ENCODE measurements around the gene CIRBP.
A peak's percentile ranks its signal among the peaks of the same experiment; 100 is the strongest.

CIRBP gene

GRCh38 chr19:1259876-1260748 is 9.0 kb upstream of the CIRBP start:
- Histone ChIP-seq H3K36me3 (peaks cover 32% of the 10 kb centered on the region), H3K27me3 (no peaks in the 10 kb centered on the region), H3K9ac (peak overlapping the region; percentile 63; the same call in 1 of the 2 replicates), H3K4me2 (peak overlapping the region; percentile 100), H3K4me3 (peak overlapping the region; percentile 76), H4K20me1 (peaks cover 76% of the 10 kb centered on the region), H3K27ac (peak overlapping the region; percentile 71), H3K9me3 (no peaks in the 10 kb centered on the region), H3K4me1 (peaks cover 96% of the 10 kb centered on the region)
- no peak for TF ChIP-seq Cebpa-rat (IDR thresholded peaks at IDR 0.05)

- Histone ChIP-seq H4K20me1 (peaks cover 73% of the 10 kb centered on the region), H3K27ac (peak overlapping the region; percentile 82), H3K9ac (peak overlapping the region; percentile 77), H3K4me3 (peak overlapping the region; percentile 76), H3K27me3 (no peaks in the 10 kb centered on the region), H3K4me1 (peaks cover 96% of the 10 kb centered on the region), H3K9me3 (no peaks in the 10 kb centered on the region), H3K36me3 (peaks cover 24% of the 10 kb centered on the region), H3K4me2 (peak overlapping the region; percentile 100)
- no peak for TF ChIP-seq Cebpa-rat (IDR thresholded peaks at IDR 0.05)
Measured at GRCh38 chr19:1260749-1261537, 8.2 kb upstream of the CIRBP start.

GRCh38 chr19:1261538-1261797 is 7.7 kb upstream of the CIRBP start:
- no peak for TF ChIP-seq Cebpa-rat (IDR thresholded peaks at IDR 0.05)
- H4K20me1 ChIP-seq: peaks cover 72% of the 10 kb centered on the region
- peak overlapping the region; percentile 100 for H3K4me2 ChIP-seq
- H3K27ac ChIP-seq: peak overlapping the region; percentile 82
- peak overlapping the region; percentile 76 for H3K4me3 ChIP-seq
- H3K9me3 ChIP-seq: no peaks in the 10 kb centered on the region
- H3K9ac ChIP-seq: peak overlapping the region; percentile 77
- peaks cover 96% of the 10 kb centered on the region for H3K4me1 ChIP-seq
- H3K27me3 ChIP-seq: no peaks in the 10 kb centered on the region
- H3K36me3 ChIP-seq: peaks cover 19% of the 10 kb centered on the region

- Histone ChIP-seq H3K9ac (peak overlapping the region; percentile 77), H3K4me2 (peak overlapping the region; percentile 100), H3K9me3 (no peaks in the 10 kb centered on the region), H3K4me3 (peak overlapping the region; percentile 76), H3K27me3 (no peaks in the 10 kb centered on the region), H3K36me3 (peaks cover 13% of the 10 kb centered on the region), H4K20me1 (peaks cover 67% of the 10 kb centered on the region), H3K4me1 (peaks cover 96% of the 10 kb centered on the region), H3K27ac (peak overlapping the region; percentile 82)
- no peak for TF ChIP-seq Cebpa-rat (IDR thresholded peaks at IDR 0.05)
Measured at GRCh38 chr19:1261798-1262622, 7.1 kb upstream of the CIRBP start.

GRCh38 chr19:1262623-1263123 is 6.5 kb upstream of the CIRBP start:
- H3K9ac ChIP-seq: peak overlapping the region; percentile 77
- H3K36me3 ChIP-seq: peaks cover 7% of the 10 kb centered on the region; the same call in 1 of the 2 replicates
- no peaks in the 10 kb centered on the region for H3K27me3 ChIP-seq
- no peak for TF ChIP-seq Cebpa-rat (IDR thresholded peaks at IDR 0.05)
- no peaks in the 10 kb centered on the region for H3K9me3 ChIP-seq
- peak overlapping the region; percentile 100 for H3K4me2 ChIP-seq
- peak overlapping the region; percentile 76 for H3K4me3 ChIP-seq
- peaks cover 96% of the 10 kb centered on the region for H3K4me1 ChIP-seq
- peaks cover 60% of the 10 kb centered on the region for H4K20me1 ChIP-seq
- peak overlapping the region; percentile 82 for H3K27ac ChIP-seq

GRCh38 chr19:1263188-1263587 is 5.9 kb upstream of the CIRBP start:
- Histone ChIP-seq H3K27me3 (no peaks in the 10 kb centered on the region), H3K9ac (peak overlapping the region; percentile 77), H4K20me1 (peaks cover 55% of the 10 kb centered on the region), H3K4me3 (peak overlapping the region; percentile 76), H3K4me1 (peaks cover 96% of the 10 kb centered on the region), H3K36me3 (0 out of 2 replicates have a peak, but pooled peaks cover 1% of the 10 kb centered on the region), H3K27ac (peak overlapping the region; percentile 82), H3K4me2 (peak overlapping the region; percentile 100), H3K9me3 (no peaks in the 10 kb centered on the region)
- no peak for TF ChIP-seq Cebpa-rat (IDR thresholded peaks at IDR 0.05)

- Histone ChIP-seq H3K4me3 (peak overlapping the region; percentile 9; the same call in 1 of the 2 replicates), H3K9me3 (no peaks in the 10 kb centered on the region), H3K36me3 (no peaks in the 10 kb centered on the region), H3K27me3 (no peaks in the 10 kb centered on the region), H3K4me1 (peaks cover 87% of the 10 kb centered on the region), H3K9ac (0 out of 2 replicates have a peak overlapping the region, but pooled peaks have one; percentile 15), H4K20me1 (peaks cover 43% of the 10 kb centered on the region), H3K27ac (no peak overlapping the region), H3K4me2 (peak overlapping the region; percentile 100)
- no peak for TF ChIP-seq Cebpa-rat (IDR thresholded peaks at IDR 0.05)
Measured at GRCh38 chr19:1264801-1265614, 4.1 kb upstream of the CIRBP start.

GRCh38 chr19:1265615-1266128 is 3.5 kb upstream of the CIRBP start:
- H3K27ac ChIP-seq: no peak overlapping the region; the same call in 1 of the 2 replicates
- H3K4me2 ChIP-seq: peak overlapping the region; percentile 100
- peaks cover 44% of the 10 kb centered on the region for H4K20me1 ChIP-seq
- H3K9ac ChIP-seq: no peak overlapping the region
- peaks cover 4% of the 10 kb centered on the region for H3K36me3 ChIP-seq
- peaks cover 87% of the 10 kb centered on the region for H3K4me1 ChIP-seq
- H3K4me3 ChIP-seq: peak overlapping the region; percentile 72
- TF ChIP-seq Cebpa-rat (IDR thresholded peaks at IDR 0.05): no peak
- H3K9me3 ChIP-seq: no peaks in the 10 kb centered on the region
- no peaks in the 10 kb centered on the region for H3K27me3 ChIP-seq
